Activated naive CD4-positive, alpha-beta T cell treated with anti-CD3 and anti-CD28 coated beads, Interleukin-2, amount 50 U/mL, for 16 hours (primary cell): ENCODE measurements around the gene HPCAL4.

Experiments
- DNase-seq: peaks from one replicate; pipeline ENCODE4 v3.0.0-alpha.2; 2020

HPCAL4 gene

GRCh38 chr1:39700348-39700747 lies 9.1 kb upstream of the HPCAL4 start:
- no peak for DNase-seq

DNA sequence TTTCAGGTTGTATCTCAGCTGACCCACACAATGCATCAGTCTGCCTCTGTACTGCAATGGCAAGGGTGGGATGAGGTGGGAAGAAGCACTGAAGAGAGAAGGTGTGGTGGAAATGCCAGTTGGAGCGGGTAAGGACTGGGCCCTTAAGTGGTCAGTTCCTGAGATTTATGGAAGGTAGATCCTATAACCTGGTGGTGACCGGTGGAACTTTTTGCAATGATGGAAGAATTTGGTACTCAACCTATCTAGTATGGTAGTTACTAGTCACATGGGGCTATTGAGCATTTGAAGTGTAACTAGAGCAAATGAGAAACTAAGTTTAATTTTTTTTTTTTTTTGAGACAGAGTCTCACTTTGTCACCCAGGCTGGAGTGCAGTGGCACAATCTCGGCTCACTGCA lies 8.2 kb upstream of the HPCAL4 start:
- no peak for DNase-seq

- no peak for DNase-seq
Observed at GRCh38 chr1:39698568-39698967, 7.3 kb upstream of the HPCAL4 start.

- no peak for DNase-seq
Observed at GRCh38 chr1:39696448-39696847, 5.2 kb upstream of the HPCAL4 start.

DNA sequence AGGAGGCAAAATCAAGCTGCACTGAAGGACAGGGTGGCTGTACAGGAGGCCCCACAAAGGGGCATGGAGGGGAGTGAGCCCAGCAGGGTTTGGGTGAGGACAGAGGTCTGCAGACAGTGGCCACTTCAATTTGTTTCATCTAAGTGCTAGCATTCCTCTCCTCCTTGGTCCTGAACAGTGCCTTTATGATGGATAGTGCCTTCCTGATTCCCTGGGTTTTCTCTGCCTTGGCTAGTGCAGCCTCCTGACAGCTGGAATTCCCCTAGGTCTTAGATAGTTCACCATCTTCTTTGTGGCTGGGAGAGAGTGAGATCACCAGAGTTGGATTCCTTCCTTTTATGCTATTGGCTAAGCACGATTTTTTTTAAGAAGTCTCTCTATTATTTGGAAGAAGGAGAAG lies 3.8 kb upstream of the HPCAL4 start:
- DNase-seq = no peak

- no peak for DNase-seq
Observed at GRCh38 chr1:39694026-39694425, 2.8 kb upstream of the HPCAL4 start.

- DNase-seq = peak; percentile 23
Observed at GRCh38 chr1:39692152-39693074, 1.2 kb upstream of the HPCAL4 start.

DNA sequence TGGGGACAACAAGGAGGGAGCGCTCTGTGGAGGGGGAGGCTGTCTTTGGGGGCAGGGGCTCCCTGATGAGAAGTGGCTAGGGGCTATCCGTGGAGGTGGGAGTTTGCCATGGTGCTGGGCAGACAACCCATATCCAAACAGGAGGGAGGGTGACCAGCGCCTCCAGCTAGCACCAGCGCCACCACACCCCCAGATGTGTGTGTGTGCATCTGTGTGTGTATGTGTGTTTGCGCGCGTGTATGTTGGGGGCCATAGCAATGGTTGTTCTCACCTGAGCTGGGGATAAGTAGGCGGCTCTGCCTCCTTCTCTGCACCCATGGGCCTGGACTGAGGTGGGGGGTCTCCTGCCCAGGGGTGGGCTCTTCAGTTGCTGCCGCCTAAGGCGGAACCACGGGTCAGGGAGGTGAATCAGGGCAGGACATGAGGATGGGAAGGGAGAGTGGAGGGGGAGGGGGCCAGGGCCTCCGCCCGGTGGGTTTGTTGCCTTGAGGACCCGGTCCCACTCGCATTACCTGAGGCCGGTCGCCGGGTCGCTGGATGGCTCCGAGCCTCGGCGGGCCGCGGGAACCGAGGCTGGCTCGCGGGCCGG lies 345 bp downstream of the HPCAL4 start:
- DNase-seq = no peak

GRCh38 chr1:39690225-39690624 lies 1.0 kb downstream of the HPCAL4 start:
- no peak for DNase-seq

DNA sequence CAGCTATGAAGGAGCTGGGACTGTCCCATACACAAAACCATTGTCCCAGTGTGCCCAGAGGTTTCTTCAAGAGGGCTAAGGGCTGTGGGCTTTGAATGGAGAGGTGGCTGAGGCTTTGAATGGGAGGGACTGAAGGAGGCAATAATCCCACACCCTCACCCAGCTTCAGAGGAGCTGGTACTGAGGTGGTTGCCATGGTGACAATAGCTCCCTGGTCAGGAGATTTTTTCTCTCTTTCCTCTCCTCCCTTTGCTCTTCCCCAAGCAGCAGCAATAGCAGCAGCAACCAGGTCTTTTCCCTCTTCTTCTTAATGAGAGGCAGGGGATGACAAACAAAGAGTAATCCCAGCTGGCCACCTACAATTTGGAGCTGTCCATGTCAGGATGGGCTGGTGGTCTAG lies 1.6 kb downstream of the HPCAL4 start:
- no peak for DNase-seq

- no peak for DNase-seq
Observed at GRCh38 chr1:39689214-39689613, 2.0 kb downstream of the HPCAL4 start.

DNA sequence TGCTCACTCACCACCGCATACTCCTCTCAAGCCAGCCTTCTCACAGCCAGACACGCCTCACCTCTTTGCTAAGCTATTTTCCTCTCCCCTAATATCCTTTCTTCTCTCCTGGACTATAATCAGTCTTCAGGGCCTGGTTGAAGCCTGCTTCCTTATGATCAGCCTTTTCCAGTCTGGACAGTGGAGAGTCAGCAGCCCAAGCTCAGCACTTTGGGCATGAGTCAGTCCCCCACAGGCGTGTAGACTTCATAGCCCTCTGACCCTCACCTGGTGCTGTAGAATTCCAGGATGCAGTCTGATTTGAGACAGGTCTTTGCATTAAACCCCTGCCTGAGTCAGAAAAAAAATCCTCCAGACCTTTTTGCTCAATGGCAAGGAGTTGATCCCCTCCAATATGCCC lies 2.5 kb downstream of the HPCAL4 start:
- DNase-seq = no peak

DNA sequence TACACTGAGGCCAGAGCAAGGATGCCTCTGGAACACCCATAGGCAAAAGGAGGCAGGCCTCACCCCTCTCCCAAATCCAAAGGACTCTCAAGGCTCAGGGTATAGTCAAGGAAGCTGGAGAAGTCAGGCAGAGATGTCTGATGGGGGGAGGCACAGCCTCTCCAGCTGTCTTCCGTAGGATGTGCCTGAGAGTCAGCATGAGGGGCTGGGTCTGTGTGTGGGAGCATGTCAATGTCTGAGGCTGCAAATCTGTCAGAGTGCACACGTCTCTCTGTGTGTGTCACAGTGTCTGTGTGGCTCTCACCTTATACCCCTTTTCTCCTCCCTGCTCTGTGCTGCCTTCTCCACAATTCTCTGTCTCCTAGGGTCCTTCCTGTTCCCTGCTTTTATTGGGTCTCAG lies 4.0 kb downstream of the HPCAL4 start:
- no peak for DNase-seq

DNA sequence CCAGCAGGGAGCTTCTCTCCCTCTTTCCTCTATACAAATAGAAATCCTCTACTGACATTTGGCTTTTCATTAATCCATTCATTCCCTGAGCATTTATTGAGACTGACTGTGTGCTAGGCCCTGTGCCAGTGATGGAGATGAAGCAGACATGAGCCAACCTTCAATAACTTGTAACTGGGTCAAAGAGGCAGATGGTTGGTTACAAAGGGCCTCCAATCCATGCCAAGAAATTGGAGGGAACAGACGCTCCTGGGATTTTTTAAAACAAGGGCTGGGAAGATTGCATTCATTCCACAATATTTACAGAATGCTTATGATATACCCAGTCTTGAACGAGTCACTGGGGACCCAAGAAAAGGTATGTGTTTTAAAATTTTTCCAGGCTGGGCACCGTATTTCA lies 6.2 kb downstream of the HPCAL4 start:
- DNase-seq = no peak

DNA sequence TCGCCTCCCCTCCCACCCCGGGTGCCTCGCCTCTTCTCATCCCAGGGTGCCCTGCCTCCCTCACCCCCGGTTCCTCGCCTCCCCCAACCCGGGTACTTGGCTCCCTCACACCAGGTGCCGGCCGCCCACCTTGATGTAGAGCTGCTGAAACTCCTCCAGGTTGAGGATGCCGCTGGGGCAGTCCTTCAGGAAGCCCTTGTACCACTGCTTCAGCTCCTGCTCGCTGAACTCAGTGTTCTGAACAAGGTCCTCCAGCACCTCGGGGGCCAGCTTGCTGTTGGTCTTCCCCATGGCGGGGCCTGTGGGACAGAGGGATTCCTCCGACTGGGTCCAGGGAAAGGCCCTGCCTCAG lies 6.9 kb downstream of the HPCAL4 start:
- no peak for DNase-seq

GRCh38 chr1:39683591-39684312 lies 7.5 kb downstream of the HPCAL4 start:
- peak; percentile 51 for DNase-seq

DNA sequence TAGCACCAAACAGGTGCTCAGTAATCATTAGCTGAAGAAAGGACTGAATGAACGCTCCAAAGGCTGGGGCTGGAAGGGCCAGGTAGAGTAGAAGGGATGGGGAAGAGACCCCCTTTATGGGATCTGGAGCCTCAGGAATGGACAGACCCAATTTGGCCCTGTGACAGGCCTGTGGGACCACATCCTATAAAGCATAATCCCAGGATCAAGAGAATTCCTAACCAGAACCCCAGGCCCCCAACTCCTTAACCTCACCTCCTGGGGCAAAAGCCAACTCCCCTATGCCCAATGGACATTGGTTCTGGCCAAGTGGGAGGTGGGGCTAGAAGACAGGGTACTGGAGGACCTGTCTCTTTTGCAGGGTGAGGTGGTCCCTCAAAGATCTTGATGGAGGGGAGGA lies 9.2 kb downstream of the HPCAL4 start:
- no peak for DNase-seq

DNA sequence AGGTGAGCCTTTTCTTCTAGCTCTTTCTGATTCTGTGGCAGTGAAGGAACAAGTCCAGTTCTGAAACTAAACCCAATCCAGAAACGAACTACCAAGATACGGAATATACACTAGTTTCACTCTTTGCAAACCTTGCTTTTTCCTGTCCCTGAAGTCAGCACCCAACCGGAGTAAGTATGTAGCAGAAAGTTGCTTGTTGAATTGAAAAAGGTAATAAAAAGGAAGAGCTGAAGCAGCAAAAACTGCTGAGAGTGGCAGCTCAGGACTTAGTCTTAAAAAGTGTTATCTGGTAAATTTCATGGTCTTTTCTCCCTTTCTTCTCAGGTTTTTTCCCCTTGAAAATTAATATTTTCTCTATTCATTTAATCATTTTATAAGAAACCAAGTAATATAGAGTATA lies 9.9 kb downstream of the HPCAL4 start:
- no peak for DNase-seq

- DNase-seq = no peak
Observed at GRCh38 chr1:39680751-39681150, 10.5 kb downstream of the HPCAL4 start.

DNA sequence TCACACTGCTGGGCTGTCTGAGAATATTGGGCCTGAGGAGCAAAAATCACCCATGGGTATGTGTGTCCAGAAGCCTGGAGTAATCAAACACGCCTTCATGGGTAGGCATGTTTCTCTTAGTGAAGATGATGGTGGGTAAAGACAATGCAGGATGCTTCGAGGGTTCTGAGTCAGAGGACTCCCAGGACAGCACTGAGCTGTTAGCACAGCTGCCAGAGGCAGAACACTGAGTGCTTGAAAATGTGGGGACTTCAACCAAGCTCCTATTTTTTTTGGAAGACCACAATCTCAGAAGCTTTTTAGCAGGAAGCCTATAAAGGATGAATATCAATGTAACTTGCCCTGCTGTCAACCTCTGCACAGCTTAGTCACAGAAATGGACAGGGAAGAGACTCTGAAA lies 11.4 kb downstream of the HPCAL4 start:
- no peak for DNase-seq

- DNase-seq = no peak
Observed at GRCh38 chr1:39678889-39679288, 12.3 kb downstream of the HPCAL4 start.

DNA sequence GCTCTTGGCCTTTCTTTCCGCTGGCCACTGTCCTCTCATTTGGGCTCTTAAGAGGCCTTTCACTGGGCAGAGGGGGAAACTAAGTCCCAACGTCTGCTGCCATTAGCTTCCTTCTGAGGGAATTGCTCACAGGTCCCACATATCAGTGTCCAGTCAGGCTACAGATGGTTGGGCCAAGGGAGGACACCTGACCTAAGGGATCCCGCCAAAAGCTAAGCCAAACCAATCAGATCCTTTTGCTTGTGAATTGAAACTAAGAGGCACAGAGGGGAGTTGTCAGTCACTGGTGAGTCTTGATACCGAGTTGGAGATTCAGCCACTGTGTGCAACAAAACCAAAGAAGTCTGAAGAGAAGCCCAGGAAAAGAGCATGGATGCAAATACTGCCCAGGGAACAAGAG lies 13.6 kb downstream of the HPCAL4 start:
- DNase-seq = no peak

DNA sequence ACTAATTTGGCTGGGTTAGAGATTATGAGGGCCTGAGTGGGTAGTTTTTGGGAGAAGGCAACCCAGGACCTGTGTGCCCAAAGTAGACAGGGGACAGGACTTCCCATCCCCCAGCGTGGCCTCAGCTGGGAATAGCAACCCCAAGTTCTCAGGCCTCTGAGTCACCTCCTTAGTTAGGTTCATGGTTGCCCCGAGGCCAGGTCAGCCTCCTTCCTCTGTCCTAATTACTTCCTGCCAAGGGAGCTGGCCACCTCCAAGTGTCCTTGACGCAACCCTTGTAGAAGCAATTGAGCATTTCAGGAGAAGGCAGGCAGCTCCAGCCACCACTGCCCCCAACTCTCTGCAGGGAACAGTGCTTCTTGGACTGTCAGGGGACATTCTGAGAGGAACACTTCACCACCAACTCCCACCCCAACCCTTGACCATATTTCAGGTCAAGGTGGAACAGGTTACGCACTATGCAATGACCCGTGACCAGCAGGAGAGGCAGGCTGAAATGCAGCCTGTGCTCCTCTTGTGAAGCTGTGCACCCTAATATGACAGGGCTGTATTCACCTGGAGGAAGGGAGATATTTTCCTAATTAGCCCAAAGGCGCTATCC lies 14.2 kb downstream of the HPCAL4 start:
- no peak for DNase-seq

GRCh38 chr1:39675220-39675619 lies 16.0 kb downstream of the HPCAL4 start:
- no peak for DNase-seq
